ENCODE data around the gene SCYGR6. TPM values are rescaled to one million over a fixed set of nuclear protein-coding genes. Genes with fewer than 3 reads are reported as not detected.

Gene SCYGR6
- total RNA-seq, 1 experiment from 2014 or later, result not detected

- no peaks in the 10 kb centered on the region for H3K79me2 ChIP-seq (ENCODE audit: low read length)
- H3K9ac ChIP-seq (ENCODE audit: low read length), result no peak overlapping the region
- H3K9me3 ChIP-seq (ENCODE audit: low read length), result no peaks in the 10 kb centered on the region
- no peak overlapping the region for H2AFZ ChIP-seq (ENCODE audit: low read length)
- H3K4me2 ChIP-seq (ENCODE audit: low read length), result no peak overlapping the region
- TF ChIP-seq, protein P1, sequence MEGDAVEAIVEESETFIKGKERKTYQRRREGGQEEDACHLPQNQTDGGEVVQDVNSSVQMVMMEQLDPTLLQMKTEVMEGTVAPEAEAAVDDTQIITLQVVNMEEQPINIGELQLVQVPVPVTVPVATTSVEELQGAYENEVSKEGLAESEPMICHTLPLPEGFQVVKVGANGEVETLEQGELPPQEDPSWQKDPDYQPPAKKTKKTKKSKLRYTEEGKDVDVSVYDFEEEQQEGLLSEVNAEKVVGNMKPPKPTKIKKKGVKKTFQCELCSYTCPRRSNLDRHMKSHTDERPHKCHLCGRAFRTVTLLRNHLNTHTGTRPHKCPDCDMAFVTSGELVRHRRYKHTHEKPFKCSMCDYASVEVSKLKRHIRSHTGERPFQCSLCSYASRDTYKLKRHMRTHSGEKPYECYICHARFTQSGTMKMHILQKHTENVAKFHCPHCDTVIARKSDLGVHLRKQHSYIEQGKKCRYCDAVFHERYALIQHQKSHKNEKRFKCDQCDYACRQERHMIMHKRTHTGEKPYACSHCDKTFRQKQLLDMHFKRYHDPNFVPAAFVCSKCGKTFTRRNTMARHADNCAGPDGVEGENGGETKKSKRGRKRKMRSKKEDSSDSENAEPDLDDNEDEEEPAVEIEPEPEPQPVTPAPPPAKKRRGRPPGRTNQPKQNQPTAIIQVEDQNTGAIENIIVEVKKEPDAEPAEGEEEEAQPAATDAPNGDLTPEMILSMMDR (conservative IDR thresholded peaks at IDR 0.05; ENCODE audit: low read depth, low read length), result no peak
- TF ChIP-seq EZH2 (IDR thresholded peaks at IDR 0.05; ENCODE audit: low read length, unreplicated experiment), result no peak
- no peak for TF ChIP-seq EZH2phosphoT487 (IDR thresholded peaks at IDR 0.05; ENCODE audit: borderline replicate concordance, low read length)
- no peaks in the 10 kb centered on the region for H3K9me2 ChIP-seq (replicated peaks; ENCODE audit: low read length)
- DNase-seq (no peak), ATAC-seq (no peak)
- BruUV-seq (replicated peaks), result no TSS peak
- H3K36me3 ChIP-seq (ENCODE audit: low read depth, low read length), result no peaks in the 10 kb centered on the region
- ChIA-PET POLR2A (ENCODE audit: unreplicated experiment) (no interaction called here), CTCF (no interaction called here)
- intact Hi-C loops (cut with micrococcal nuclease), result no loop called here
- peaks cover 22% of the 10 kb centered on the region for H3K4me1 ChIP-seq (ENCODE audit: insufficient read depth, low read length)
- H3K27me3 ChIP-seq (ENCODE audit: low read length), result no peaks in the 10 kb centered on the region
- H3F3A ChIP-seq (ENCODE audit: low read length, unreplicated experiment), result no peaks in the 10 kb centered on the region
- H4K20me1 ChIP-seq (ENCODE audit: low read length), result no peaks in the 10 kb centered on the region
- no peak overlapping the region for H3K4me3 ChIP-seq (ENCODE audit: low read length)
- H3K27ac ChIP-seq (ENCODE audit: low read length), result no peak overlapping the region
Measured at GRCh38 chr2:227706859-227707258, 17.7 kb downstream of the SCYGR6 start.

- Histone ChIP-seq H3K9me2 (replicated peaks; ENCODE audit: low read length) (no peaks in the 10 kb centered on the region), H3K9me3 (ENCODE audit: low read length) (no peaks in the 10 kb centered on the region), H3K4me2 (ENCODE audit: low read length) (peak overlapping the region; percentile 75), H3K9ac (ENCODE audit: low read length) (no peak overlapping the region), H3K36me3 (ENCODE audit: low read depth, low read length) (no peaks in the 10 kb centered on the region), H3K79me2 (ENCODE audit: low read length) (no peaks in the 10 kb centered on the region), H3K4me3 (ENCODE audit: low read length) (peak overlapping the region; percentile 39; the same call in 1 of the 2 replicates), H3K27ac (ENCODE audit: low read length) (peak overlapping the region; percentile 27; the same call in 1 of the 2 replicates), H3F3A (ENCODE audit: low read length, unreplicated experiment) (no peaks in the 10 kb centered on the region), H2AFZ (ENCODE audit: low read length) (no peak overlapping the region), H3K4me1 (ENCODE audit: insufficient read depth, low read length) (peaks cover 22% of the 10 kb centered on the region), H4K20me1 (ENCODE audit: low read length) (no peaks in the 10 kb centered on the region), H3K27me3 (ENCODE audit: low read length) (no peaks in the 10 kb centered on the region)
- ChIA-PET CTCF (no interaction called here), POLR2A (ENCODE audit: unreplicated experiment) (no interaction called here)
- TF ChIP-seq EZH2 (IDR thresholded peaks at IDR 0.05; ENCODE audit: low read length, unreplicated experiment) (no peak), EZH2phosphoT487 (IDR thresholded peaks at IDR 0.05; ENCODE audit: borderline replicate concordance, low read length) (no peak)
- TF ChIP-seq, protein P1 (conservative IDR thresholded peaks at IDR 0.05; ENCODE audit: low read depth, low read length), result no peak
- BruUV-seq (replicated peaks), result no TSS peak
- intact Hi-C loops (cut with micrococcal nuclease), result no loop called here
- ATAC-seq, result peak; percentile 86
- peak; percentile 77 for DNase-seq
Measured at GRCh38 chr2:227703961-227704360, 20.6 kb downstream of the SCYGR6 start.

DNA sequence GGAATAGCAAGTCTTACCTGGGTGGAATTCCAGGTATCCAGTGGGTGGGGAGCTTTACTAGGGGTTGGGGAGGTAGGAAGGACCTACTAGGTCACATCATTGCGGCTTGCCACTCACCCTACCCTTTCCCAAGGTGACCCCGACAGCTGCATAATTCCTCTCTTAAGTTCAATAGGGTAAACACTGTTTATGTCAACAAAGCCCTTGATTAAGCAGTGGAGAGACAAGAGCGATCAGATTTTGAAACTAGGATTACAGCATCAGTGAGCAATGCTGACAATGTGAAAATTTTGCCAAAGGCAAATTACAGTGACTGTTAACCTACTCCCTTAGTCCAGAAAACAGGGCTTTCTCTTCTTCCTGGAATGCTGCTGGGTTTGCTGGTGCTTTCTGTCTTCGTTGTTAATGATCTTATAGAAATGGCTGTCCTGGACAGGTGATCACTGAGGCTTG, 21.3 kb downstream of the SCYGR6 start:
- no peak overlapping the region for H2AFZ ChIP-seq (ENCODE audit: low read length)
- ATAC-seq (peak; percentile 75), DNase-seq (peak; percentile 85)
- H3K79me2 ChIP-seq (ENCODE audit: low read length), result no peaks in the 10 kb centered on the region
- no peaks in the 10 kb centered on the region for H3K36me3 ChIP-seq (ENCODE audit: low read depth, low read length)
- H4K20me1 ChIP-seq (ENCODE audit: low read length), result no peaks in the 10 kb centered on the region
- BruUV-seq (replicated peaks), result no TSS peak
- H3K27ac ChIP-seq (ENCODE audit: low read length), result peak overlapping the region; percentile 27; the same call in 1 of the 2 replicates
- H3K4me2 ChIP-seq (ENCODE audit: low read length), result peak overlapping the region; percentile 75
- peaks cover 22% of the 10 kb centered on the region for H3K4me1 ChIP-seq (ENCODE audit: insufficient read depth, low read length)
- H3K9me2 ChIP-seq (replicated peaks; ENCODE audit: low read length), result no peaks in the 10 kb centered on the region
- peak overlapping the region; percentile 39; the same call in 1 of the 2 replicates for H3K4me3 ChIP-seq (ENCODE audit: low read length)
- no peaks in the 10 kb centered on the region for H3F3A ChIP-seq (ENCODE audit: low read length, unreplicated experiment)
- CTCF ChIA-PET, result interaction anchor here (0.6 kb wide), 1 partner anchor 150 kb away, joined by 5 read pairs; no protein-coding TSS in a partner anchor
- TF ChIP-seq EZH2 (IDR thresholded peaks at IDR 0.05; ENCODE audit: low read length, unreplicated experiment), result no peak
- TF ChIP-seq EZH2phosphoT487 (IDR thresholded peaks at IDR 0.05; ENCODE audit: borderline replicate concordance, low read length), result no peak
- TF ChIP-seq, protein P1 (conservative IDR thresholded peaks at IDR 0.05; ENCODE audit: low read depth, low read length), result no peak
- intact Hi-C loops (cut with micrococcal nuclease), result no loop called here
- no peaks in the 10 kb centered on the region for H3K27me3 ChIP-seq (ENCODE audit: low read length)
- no peak overlapping the region for H3K9ac ChIP-seq (ENCODE audit: low read length)
- POLR2A ChIA-PET (ENCODE audit: unreplicated experiment), result no interaction called here
- no peaks in the 10 kb centered on the region for H3K9me3 ChIP-seq (ENCODE audit: low read length)

Measured in PC-3 (cell line).